Ovary (tissue), 3 donors: Measurements from ENCODE around the gene HSD17B1.
"Not testable (repeated sequence)": the region's sequence is repeated elsewhere in the genome, so short reads cannot be mapped to it uniquely, and the experiment has no call there.

ENCODE experiments used
- CTCF ChIP-seq, 3 donors: fragments of 450-650 bp in 2 of 3; fragments of 200-600 bp in 1 of 3; IDR thresholded peaks; one replicate each; pipeline versions ENCODE4 v1.5.1 to v1.8.0; 2016 to 2022; ENCODE audit warnings: antibody characterized with exemption in 3 of 3, mild to moderate bottlenecking in 1 of 3
- EP300 ChIP-seq: sonication (generic); formaldehyde crosslinking; IDR thresholded peaks from one replicate; pipeline ENCODE4 v1.6.1; 2017; ENCODE audit warnings: antibody characterized with exemption
- donor health status: DM: no; HTN: no; CAD: no.

GRCh38 chr17:42545755-42546505 is 6.8 kb upstream of the HSD17B1 start:
- not testable (repeated sequence) for TF ChIP-seq EP300; CTCF (IDR thresholded peaks at IDR 0.05)
